ENCODE results near the gene ZBTB45. TPM values are rescaled to one million over a fixed set of nuclear protein-coding genes. Genes with fewer than 3 reads are reported as not detected.
"Not testable (repeated sequence)": the region's sequence is repeated elsewhere in the genome, so short reads cannot be mapped to it uniquely, and the experiment has no call there.

The ZBTB45 gene
- total RNA-seq, 4 donors from 2014 or later = 9.8 to 16.5 (median 12.6) TPM

DNA sequence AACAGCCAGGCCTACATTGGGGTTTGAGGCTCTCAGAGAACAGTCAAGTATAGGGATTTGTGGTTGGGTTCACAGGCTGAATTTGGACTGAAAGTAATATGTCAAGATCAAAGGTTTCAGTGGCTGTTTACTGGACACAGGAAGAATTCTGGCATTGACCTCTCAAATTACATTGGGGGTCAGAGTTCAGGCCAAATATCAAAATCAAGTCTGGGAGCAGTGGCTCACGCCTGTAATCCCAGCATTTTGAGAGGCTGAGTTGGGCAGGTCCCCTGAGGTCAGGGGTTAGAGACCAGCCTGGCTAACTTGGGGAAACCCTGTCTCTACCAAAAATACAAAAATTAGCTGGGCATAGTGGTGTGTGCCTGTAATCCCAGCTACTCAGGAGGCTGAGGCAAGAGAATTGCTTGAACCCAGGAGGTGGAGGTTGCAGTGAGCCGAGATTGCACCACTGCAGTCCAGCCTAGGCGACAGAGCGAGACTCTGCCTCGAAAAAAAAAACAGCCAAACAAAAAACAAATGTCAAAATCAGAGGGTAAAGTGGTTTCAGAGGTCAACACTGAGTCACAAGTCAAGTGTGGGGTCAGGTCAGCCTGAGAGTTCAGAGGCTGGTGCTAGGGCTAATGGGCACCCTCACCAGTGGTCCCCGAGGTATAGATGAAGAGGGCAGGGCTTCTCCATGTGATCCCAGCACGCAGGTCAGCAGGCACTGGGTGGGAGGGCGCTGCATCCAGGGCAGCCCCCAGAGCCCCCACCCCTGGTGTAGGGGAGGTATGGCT, 9.3 kb downstream of the ZBTB45 start:
- Histone ChIP-seq H3K4me3 (no peak overlapping the region), H3K9me3 (peaks cover 0 to 3% (median 0%) of the 10 kb centered on the region in 4 donors), H3K27ac (no peak overlapping the region), H3K4me1 (peaks cover 0 to 20% (median 3%) of the 10 kb centered on the region in 4 donors), H3K27me3 (no peaks in the 10 kb centered on the region), H3K36me3 (peaks cover 0 to 17% (median 0%) of the 10 kb centered on the region in 3 donors)
- WGBS, 2 donors = 56 to 59% methylated on average over 8 of the region's 8 CpGs
- no peak for DNase-seq (ENCODE audit: low spot score in 2 of 2)
- no peak for TF ChIP-seq POLR2A (IDR thresholded peaks at IDR 0.05)
- no peak for TF ChIP-seq EP300 (IDR thresholded peaks at IDR 0.05)
- TF ChIP-seq, protein P1, sequence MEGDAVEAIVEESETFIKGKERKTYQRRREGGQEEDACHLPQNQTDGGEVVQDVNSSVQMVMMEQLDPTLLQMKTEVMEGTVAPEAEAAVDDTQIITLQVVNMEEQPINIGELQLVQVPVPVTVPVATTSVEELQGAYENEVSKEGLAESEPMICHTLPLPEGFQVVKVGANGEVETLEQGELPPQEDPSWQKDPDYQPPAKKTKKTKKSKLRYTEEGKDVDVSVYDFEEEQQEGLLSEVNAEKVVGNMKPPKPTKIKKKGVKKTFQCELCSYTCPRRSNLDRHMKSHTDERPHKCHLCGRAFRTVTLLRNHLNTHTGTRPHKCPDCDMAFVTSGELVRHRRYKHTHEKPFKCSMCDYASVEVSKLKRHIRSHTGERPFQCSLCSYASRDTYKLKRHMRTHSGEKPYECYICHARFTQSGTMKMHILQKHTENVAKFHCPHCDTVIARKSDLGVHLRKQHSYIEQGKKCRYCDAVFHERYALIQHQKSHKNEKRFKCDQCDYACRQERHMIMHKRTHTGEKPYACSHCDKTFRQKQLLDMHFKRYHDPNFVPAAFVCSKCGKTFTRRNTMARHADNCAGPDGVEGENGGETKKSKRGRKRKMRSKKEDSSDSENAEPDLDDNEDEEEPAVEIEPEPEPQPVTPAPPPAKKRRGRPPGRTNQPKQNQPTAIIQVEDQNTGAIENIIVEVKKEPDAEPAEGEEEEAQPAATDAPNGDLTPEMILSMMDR (IDR thresholded peaks at IDR 0.05) = no peak

DNA sequence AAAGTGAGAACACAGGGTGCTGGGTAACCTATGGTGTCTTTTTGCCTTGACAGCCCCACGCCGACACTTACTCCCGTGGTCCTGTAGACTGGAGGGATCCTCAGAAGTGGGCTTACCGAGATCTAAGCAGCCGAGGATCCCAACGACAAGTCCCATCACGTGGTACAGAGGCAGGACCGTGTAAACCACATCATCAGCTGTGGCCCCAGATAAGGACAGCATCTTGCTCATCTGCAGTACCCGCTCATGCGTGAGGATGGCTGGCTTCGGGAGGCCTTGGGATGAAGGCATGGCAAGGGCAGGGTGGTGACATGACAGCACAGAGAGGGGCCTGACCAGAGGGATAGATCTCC, 9.9 kb downstream of the ZBTB45 start:
- TF ChIP-seq EP300 (IDR thresholded peaks at IDR 0.05) (no peak), POLR2A (IDR thresholded peaks at IDR 0.05) (no peak)
- TF ChIP-seq, protein P1 (IDR thresholded peaks at IDR 0.05) = no peak
- H3K4me1 ChIP-seq = peaks cover 0 to 14% (median 3%) of the 10 kb centered on the region in 4 donors
- 77 to 90% methylated on average over 11 of the region's 11 CpGs for WGBS, 2 donors
- H3K27me3 ChIP-seq = no peaks in the 10 kb centered on the region
- no peak for DNase-seq (ENCODE audit: low spot score in 2 of 2)
- peaks cover 0 to 3% (median 0%) of the 10 kb centered on the region in 4 donors for H3K9me3 ChIP-seq
- no peak overlapping the region for H3K4me3 ChIP-seq
- H3K27ac ChIP-seq = no peak overlapping the region
- H3K36me3 ChIP-seq = peaks cover 0 to 15% (median 0%) of the 10 kb centered on the region in 3 donors

DNA sequence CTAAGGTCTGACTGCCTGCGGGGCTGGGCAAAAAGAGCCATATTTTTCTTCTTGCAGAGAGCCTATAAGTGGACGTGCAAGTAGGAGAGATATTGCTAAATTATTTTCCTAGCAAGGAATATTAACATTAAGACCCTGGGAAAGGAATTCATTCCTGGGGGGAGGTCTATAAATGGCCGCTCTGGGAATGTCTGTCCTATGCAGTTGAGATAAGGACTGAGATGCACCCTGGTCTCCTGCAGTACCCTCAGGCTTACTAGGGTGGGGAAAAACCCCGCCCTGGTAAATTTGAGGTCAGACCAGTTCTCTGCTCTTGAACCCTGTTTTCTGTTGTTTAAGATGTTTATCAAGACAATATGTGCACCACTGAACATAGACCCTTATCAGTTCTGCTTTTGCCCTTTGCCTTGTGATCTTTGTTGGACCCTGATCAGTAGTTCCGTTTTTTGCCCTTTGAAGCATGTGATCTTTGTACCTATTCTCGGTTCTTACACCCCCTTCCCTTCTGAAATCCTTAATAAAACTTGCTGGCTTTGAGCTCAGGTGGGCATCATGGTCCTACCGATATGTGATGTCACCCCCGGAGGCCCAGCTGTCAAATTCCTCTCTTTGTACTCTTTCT, 11.9 kb downstream of the ZBTB45 start:
- 74 to 84% methylated on average over 7 to 8 of the region's 8 CpGs for WGBS, 2 donors
- not testable (repeated sequence) for H3K27me3 ChIP-seq; H3K4me1 ChIP-seq; H3K36me3 ChIP-seq; H3K9me3 ChIP-seq; H3K27ac ChIP-seq; H3K4me3 ChIP-seq; DNase-seq (ENCODE audit: low spot score in 2 of 2)

DNA sequence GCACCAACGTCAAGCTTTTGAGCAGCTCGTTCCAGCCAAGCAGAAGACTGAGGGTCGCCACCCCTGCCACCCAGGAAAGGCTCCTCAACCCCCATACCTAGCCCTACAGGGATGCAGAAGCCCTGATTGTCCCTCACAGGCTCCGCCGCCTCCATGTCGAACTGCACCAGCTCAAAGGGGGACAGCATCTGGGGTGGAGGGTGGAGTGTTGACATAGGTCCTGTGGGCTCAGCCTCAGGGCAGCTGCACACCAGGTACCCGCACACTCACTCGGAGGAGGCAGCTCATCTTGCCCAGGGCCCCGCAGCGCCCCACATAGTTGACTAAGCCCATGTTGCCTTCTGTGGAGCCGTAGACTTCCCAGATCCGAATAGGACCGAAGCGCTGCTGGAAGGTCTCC, 19.4 kb downstream of the ZBTB45 start:
- Histone ChIP-seq H3K4me3 (peak overlapping the region in 2 of 4 donors; percentile 31 to 63), H3K27ac (no peak overlapping the region), H3K9me3 (no peaks in the 10 kb centered on the region), H3K4me1 (peaks cover 0 to 26% (median 20%) of the 10 kb centered on the region in 4 donors), H3K36me3 (no peaks in the 10 kb centered on the region), H3K27me3 (no peaks in the 10 kb centered on the region)
- 93 to 94% methylated on average over 11 to 14 of the region's 14 CpGs for WGBS, 2 donors
- no peak for TF ChIP-seq POLR2A (IDR thresholded peaks at IDR 0.05)
- TF ChIP-seq EP300 (IDR thresholded peaks at IDR 0.05) = no peak
- TF ChIP-seq, protein P1 (IDR thresholded peaks at IDR 0.05) = no peak
- no peak for DNase-seq (ENCODE audit: low spot score in 2 of 2)

DNA sequence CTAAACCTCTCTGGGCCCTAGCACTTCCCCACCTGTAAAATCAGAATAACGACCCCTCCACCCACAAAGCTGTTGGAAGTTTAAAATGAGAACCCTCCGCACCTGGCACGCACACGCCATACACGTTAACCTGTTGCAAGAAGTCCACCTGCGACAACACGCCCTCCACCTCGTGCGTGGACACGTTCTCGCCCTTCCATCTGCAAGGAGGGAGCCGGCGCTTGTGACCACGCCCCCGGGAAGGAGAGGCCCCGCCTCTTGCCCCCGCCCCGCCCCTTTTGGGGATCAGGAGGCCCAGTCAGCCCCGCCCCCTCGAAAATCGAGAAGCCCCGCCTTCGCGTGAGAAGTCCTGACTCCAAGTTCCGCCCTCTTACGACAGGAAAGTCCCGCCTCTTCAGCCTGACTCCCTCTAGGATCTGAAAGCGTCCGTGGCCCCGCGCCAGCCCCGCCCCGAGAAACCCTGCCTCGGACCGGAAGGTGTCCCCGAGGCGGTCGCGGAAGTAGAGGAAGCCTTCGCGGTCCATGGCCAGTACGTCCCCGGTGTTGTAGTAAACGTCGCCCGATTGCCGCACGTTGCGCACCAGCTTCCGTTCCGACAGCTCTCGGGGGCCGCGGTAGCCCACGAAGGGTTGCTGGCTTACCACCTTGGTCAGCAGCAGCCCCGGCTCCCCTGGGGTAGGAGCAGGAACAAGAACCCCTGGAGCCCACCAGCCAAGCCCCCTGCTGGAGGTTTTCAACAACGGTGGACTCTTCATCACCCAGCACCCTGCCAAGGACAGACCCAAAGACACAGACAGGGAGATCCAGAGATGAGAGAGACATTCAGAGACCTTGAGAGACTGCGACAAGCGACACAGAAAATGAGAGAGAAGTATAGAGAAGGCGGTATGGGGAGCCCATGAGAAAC, 20.3 kb downstream of the ZBTB45 start:
- Histone ChIP-seq H3K4me3 (peak overlapping the region; percentile 31 to 63 (median 40)), H3K36me3 (no peaks in the 10 kb centered on the region), H3K27me3 (no peaks in the 10 kb centered on the region), H3K4me1 (peaks cover 0 to 26% (median 20%) of the 10 kb centered on the region in 4 donors), H3K27ac (peak overlapping the region; percentile 44 to 91 (median 79)), H3K9me3 (no peaks in the 10 kb centered on the region)
- TF ChIP-seq EP300 (IDR thresholded peaks at IDR 0.05) (peak; percentile 86 to 91), POLR2A (IDR thresholded peaks at IDR 0.05) (peak in 1 of 2 donors; percentile 67)
- TF ChIP-seq, protein P1 (IDR thresholded peaks at IDR 0.05) = peak in 4 of 5 experiments; percentile 20 to 61 (median 36)
- 1 to 3% methylated on average over 31 to 38 of the region's 60 CpGs for WGBS, 2 donors
- DNase-seq (ENCODE audit: low spot score in 2 of 2) = peak; percentile 99
